Thoracic aorta (tissue), 2 donors: ENCODE measurements around the gene ARL4A. TPM values are rescaled to one million over a fixed set of nuclear protein-coding genes. Genes with fewer than 3 reads are reported as not detected.

Experiments
- ATAC-seq: fragments of 150-250 bp; one replicate; pipeline ENCODE4 v1.8.0; 2017; ENCODE audit warnings: low read depth; ENCODE audit not compliant: insufficient number of reproducible peaks, low FRiP score
- DNase-seq: peaks from one replicate; pipeline ENCODE4 v3.0.0-alpha.2; 2020; ENCODE audit warnings: low spot score
- H3K27ac ChIP-seq, 2 donors: fragments of 200-600 bp; sonication (generic); 1 replicate in 1 of 2; 2 replicates in 1 of 2; pipeline ENCODE4 v1.5.1; 2016; ENCODE audit warnings: mild to moderate bottlenecking in 2 of 2, moderate library complexity in 2 of 2
- H3K27me3 ChIP-seq: fragments of 200-600 bp; sonication (generic); replicated peaks from 2 replicates; pipeline ENCODE4 v1.6.0; 2016; ENCODE audit warnings: mild to moderate bottlenecking; ENCODE audit not compliant: insufficient read depth
- H3K36me3 ChIP-seq: fragments of 200-600 bp; sonication (generic); one replicate; pipeline ENCODE4 v1.5.1; 2016
- H3K4me1 ChIP-seq, 2 donors: fragments of 200-600 bp; sonication (generic); 1 replicate in 1 of 2; 2 replicates in 1 of 2; pipeline versions ENCODE4 v1.5.1 to v1.6.0; 2016; ENCODE audit warnings: low read depth in 2 of 2, mild to moderate bottlenecking in 1 of 2; ENCODE audit not compliant: control insufficient read depth in 1 of 2
- H3K4me3 ChIP-seq: fragments of 200-600 bp; sonication (generic); 2 replicates; pipeline ENCODE4 v1.5.1; 2016; ENCODE audit warnings: mild to moderate bottlenecking
- H3K9me3 ChIP-seq: fragments of 200-600 bp; sonication (generic); 2 replicates; pipeline ENCODE4 v1.5.1; 2016
- total RNA-seq, 2 donors: library from RNA; depleted of rRNA; stranded (reverse); fragments of >200 nt; gene quantifications; one replicate each; pipeline versions ENCODE4 v1.1.0 to v1.2.3, GENCODE V29; 2016
- TF ChIP-seq, protein P1 (sequence below): fragments of 200-600 bp; sonication (generic); IDR thresholded peaks from one replicate; pipeline ENCODE4 v1.5.1; 2019; ENCODE audit warnings: antibody characterized with exemption

ARL4A gene
- total RNA-seq, 2 donors from 2014 or later, result 13.1 to 21.0 TPM

DNA sequence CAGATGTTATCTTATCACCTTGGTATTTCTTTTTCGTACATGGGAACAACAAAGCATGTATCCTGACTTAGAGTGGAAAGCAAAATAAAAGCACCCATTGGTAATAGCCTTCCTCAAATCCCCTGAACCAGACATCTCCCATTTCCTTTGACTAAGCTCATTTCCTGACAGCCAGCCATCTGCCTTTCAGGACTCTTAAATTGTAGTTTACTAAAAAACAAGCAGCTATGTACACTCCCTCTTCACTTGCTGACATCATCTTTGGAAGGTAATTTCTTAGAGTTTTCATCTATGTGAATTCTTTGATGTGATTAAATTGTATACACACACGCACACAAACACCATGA is 40.7 kb downstream of the ARL4A start:
- H3K4me1 ChIP-seq, result peaks cover 8 to 29% of the 10 kb centered on the region in 2 donors
- TF ChIP-seq, protein P1, sequence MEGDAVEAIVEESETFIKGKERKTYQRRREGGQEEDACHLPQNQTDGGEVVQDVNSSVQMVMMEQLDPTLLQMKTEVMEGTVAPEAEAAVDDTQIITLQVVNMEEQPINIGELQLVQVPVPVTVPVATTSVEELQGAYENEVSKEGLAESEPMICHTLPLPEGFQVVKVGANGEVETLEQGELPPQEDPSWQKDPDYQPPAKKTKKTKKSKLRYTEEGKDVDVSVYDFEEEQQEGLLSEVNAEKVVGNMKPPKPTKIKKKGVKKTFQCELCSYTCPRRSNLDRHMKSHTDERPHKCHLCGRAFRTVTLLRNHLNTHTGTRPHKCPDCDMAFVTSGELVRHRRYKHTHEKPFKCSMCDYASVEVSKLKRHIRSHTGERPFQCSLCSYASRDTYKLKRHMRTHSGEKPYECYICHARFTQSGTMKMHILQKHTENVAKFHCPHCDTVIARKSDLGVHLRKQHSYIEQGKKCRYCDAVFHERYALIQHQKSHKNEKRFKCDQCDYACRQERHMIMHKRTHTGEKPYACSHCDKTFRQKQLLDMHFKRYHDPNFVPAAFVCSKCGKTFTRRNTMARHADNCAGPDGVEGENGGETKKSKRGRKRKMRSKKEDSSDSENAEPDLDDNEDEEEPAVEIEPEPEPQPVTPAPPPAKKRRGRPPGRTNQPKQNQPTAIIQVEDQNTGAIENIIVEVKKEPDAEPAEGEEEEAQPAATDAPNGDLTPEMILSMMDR, result no peak
- no peak for ATAC-seq

DNA sequence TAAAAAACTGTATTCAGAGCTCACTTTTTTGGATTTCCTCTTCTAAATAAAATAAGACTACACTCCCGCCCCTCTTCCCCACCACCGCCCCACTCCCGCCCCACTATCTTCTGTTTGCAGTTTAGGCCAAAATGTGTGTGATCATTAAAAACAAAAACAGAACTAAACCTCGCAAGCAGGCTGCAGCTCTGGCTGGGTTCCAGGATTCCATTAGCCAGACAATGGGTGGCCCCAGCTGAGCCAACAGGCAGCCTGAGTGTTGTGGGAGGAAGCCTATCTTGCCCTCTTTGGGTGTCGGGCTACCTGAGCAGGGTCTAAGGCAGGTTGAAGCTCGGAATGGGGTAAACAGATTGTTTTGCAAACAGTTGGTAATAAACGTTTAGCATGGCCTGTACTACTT is 41.7 kb downstream of the ARL4A start:
- Histone ChIP-seq H3K4me1 (peaks cover 8 to 29% of the 10 kb centered on the region in 2 donors), H3K27ac (no peak overlapping the region), H3K27me3 (no peaks in the 10 kb centered on the region), H3K4me3 (no peak overlapping the region), H3K36me3 (no peaks in the 10 kb centered on the region), H3K9me3 (no peaks in the 10 kb centered on the region)
- peak; percentile 19 for DNase-seq
- no peak for ATAC-seq
- TF ChIP-seq, protein P1, result no peak

More for the DNA sequence above, 40.7 kb downstream of the ARL4A start:
- no peaks in the 10 kb centered on the region for H3K36me3 ChIP-seq
- H3K27ac ChIP-seq, result no peak overlapping the region
- H3K27me3 ChIP-seq, result no peaks in the 10 kb centered on the region
- no peak for DNase-seq
- no peaks in the 10 kb centered on the region for H3K9me3 ChIP-seq
- H3K4me3 ChIP-seq, result no peak overlapping the region

DNA sequence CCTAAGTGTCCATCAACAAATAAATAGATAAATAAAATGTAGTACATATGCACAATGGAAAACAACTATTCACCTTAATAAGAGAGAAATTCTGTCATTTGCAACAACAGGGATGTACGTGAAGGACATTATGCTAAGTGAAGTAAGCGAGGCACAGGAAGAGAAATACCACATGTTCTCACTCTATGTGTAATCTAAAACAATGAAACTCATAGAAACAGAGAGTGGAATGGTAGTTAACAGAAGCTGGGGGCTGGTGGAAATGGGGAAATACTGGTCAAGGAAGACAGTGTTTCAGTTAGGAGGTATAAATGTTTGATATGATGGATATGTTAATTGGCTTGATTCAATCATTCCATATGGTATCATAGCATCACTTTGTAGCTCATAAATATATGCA is 43.1 kb downstream of the ARL4A start:
- TF ChIP-seq, protein P1, result no peak

DNA sequence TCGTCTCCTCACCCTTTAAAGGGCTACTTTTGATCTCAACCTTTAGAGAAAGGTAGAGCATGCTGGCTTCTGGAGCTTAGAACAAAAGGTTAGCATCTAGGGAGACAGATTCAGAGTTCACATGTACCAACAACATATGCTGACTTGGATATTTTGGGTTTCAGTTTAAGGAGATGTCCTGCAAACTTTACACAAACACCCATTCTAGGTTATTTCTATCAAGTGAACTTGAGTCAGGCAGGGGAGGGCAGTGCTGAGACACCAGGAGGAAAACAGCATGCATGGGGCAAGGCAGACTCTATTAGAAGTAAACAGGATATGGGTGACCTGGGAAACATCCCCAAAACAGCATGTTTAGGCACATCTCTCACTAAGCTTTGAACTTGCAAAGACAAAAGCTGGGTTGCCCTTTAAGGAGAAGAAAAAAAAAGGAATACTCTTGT is 43.8 kb downstream of the ARL4A start:
- no peaks in the 10 kb centered on the region for H3K27me3 ChIP-seq
- H3K4me3 ChIP-seq, result no peak overlapping the region
- no peak for ATAC-seq
- H3K36me3 ChIP-seq, result no peaks in the 10 kb centered on the region
- no peaks in the 10 kb centered on the region for H3K9me3 ChIP-seq
- H3K27ac ChIP-seq, result no peak overlapping the region
- DNase-seq, result no peak
- H3K4me1 ChIP-seq, result peaks cover 8 to 25% of the 10 kb centered on the region in 2 donors
- TF ChIP-seq, protein P1, result no peak

More for the DNA sequence above, 43.1 kb downstream of the ARL4A start:
- DNase-seq (no peak), ATAC-seq (no peak)
- H3K4me1 ChIP-seq, result peaks cover 8 to 29% of the 10 kb centered on the region in 2 donors
- H3K36me3 ChIP-seq, result no peaks in the 10 kb centered on the region
- H3K27me3 ChIP-seq, result no peaks in the 10 kb centered on the region
- H3K4me3 ChIP-seq, result no peak overlapping the region
- H3K9me3 ChIP-seq, result no peaks in the 10 kb centered on the region
- H3K27ac ChIP-seq, result no peak overlapping the region

DNA sequence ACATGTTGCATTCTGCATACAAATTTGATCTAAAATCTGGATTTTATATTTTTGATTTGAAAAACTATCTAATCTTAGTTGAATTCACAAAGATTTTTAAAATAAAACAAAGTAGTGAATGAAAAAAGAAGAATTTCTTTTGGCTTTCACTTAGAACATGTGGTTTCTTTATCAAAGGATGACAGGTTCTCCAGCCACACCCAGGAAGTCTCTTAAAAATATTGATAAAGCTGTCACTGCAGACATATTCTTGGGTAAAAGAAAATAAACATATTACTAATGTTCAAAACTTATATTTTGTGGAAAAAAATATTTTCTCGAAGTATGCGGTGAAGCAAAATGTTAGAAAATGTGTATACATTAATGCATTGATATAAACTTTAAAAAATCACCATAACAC is 44.3 kb downstream of the ARL4A start:
- DNase-seq, result no peak
- H3K27me3 ChIP-seq, result no peaks in the 10 kb centered on the region
- H3K4me3 ChIP-seq, result no peak overlapping the region
- H3K9me3 ChIP-seq, result no peaks in the 10 kb centered on the region
- no peak for ATAC-seq
- H3K36me3 ChIP-seq, result no peaks in the 10 kb centered on the region
- TF ChIP-seq, protein P1, result no peak
- H3K27ac ChIP-seq, result no peak overlapping the region
- H3K4me1 ChIP-seq, result peaks cover 8 to 25% of the 10 kb centered on the region in 2 donors
